NCI-H82 (cell line): Measurements from ENCODE around the gene POFUT1.

Experiments
- DNase-seq: peaks from one replicate; lab custom pipeline; 2025; lab: John Stamatoyannopoulos, UW

The POFUT1 gene

DNA sequence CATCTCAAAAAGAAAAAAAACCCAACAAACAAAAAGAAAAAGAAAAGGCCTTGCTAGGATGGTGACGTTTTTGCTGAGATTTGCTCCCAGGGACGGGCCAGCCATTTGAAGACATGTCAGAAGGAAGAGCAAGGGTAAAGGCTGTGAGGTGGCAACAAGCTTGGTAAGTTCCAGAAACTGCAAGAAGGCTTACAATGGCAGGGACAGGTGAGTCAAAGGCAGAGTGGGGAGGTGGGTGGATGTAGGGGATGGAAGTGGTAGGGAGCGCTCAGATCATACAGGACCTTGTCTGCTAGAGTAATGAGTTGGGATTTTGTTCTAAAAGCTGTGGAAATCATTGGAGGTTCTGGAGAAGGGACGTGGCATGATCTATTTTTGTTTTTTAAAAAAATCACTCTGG is 74.0 kb downstream of the POFUT1 start:
- no peak for DNase-seq

DNA sequence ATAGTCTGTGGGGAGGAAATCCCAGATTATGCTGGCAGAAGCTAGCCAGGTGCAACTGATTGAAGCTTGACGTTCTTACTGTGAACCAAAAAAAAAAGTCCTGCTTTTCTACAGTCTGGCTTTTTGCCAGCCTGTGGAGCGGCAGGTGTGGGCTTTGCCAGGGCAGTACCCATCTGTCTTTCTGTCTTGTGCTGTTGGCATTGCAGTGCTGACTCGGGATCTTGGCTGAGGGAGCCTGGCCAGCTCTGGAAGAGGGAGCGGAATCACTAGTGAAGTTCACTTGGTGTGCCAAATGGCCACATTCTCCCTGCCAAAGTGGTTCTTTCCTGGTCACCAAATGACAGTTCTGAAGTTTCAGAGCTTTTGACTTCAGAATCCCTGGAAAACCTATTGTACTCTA is 74.8 kb downstream of the POFUT1 start:
- DNase-seq: no peak

DNA sequence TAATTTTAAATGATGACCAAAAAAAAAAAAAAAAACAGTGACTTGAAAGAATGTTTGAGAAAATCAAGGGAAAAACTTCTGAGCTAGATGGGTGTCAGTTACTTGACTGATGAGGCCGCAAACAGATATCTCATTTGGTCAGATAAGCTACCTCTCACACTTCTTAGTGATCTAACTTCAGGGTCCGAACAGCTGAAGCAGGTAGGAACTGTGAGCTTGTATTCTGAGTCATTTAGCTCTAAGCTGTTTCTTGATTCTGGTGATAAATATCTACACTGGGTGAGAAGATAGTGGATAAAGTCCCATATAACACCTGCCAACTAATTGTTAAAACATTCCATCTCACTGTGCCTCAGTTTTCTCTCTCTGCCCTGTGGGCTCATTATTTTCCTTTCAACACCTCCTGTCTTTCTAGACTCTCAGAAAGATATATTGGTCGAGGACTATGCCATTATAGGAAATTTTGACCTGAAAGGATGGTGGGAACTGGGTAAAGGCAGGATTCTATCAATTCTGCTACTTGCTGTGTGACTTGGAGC is 77.5 kb downstream of the POFUT1 start:
- no peak for DNase-seq

DNA sequence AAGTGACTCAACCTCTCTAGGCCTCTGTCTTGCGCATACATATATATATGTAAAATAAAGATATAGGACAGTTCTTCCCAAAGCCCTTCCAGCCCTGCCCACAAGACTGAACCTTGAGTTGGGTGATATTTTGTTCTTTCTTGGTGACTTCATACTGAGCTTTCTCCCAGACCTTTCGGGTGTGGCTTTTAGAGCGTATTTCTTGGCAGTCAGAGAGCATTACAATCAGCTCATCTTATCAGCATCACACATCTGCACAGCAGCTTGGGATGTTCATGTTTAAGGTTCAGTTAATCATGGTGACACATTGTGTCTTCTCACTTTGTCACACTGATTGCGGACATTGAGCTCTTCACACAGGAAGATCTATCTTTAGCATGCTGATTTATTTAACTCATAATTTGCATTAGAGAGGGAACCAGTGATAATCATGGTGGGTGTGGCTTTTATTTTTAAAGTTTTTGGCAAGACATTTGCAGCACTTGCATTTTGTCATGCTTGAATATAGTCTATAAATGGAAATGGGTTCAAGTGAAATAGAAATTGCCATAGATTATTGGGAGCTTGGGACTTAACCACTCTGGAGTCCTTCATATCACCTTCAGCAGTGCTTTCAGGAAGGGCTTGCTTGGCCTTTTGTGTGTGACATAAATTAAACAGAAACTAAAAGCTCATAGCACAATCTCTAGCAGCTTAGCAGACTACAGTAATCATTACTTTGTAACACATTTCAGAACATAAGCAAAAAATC is 78.1 kb downstream of the POFUT1 start:
- no peak for DNase-seq

DNA sequence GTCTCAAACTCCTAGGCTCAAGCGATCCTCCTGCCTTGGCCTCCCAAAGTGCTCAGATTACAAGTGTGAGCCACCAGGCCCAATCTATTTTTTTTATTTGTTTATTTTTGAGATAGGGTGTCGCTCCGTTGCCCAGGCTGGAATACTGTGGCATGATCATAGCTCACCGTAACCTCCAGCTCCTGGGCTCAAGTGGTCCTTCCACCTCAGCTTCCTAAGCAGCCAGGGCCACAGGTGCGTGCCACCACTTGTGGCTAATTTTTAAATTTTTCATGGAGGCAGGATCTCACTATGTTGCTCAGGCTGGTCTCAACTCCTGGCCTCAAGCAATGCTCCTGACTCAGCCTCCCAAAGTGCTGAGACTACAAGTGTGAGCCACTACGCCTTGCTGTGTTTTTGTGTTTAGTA is 79.6 kb downstream of the POFUT1 start:
- no peak for DNase-seq
